Frontal cortex (tissue), 4 donors: Measurements from ENCODE around the gene FHOD3. TPM values are rescaled to one million over a fixed set of nuclear protein-coding genes. Genes with fewer than 3 reads are reported as not detected.

Source experiments
- DNase-seq, 2 donors: peaks; one replicate each; pipeline ENCODE4 v3.0.0; 2012; ENCODE audit warnings: low spot score in 2 of 2
- FAIRE-seq: peaks from 2 replicates; lab custom pipeline; 2012; peaks lifted over from hg19 to GRCh38; lab: Jason Lieb, UNC
- total RNA-seq: library from RNA; depleted of rRNA; stranded (reverse); fragments of >200 nt; gene quantifications from one replicate; pipeline ENCODE4 v1.2.3, GENCODE V29; 2014
- donor health status: control.
- donor health status: control.
- donor health status: control.

Gene FHOD3
- total RNA-seq, 1 donor from 2014 or later: 46.9 TPM

GRCh38 chr18:36316246-36316645 lies 18.7 kb downstream of the FHOD3 start:
- no peak for FAIRE-seq

GRCh38 chr18:36321658-36322407 lies 24.3 kb downstream of the FHOD3 start:
- DNase-seq (no peak), FAIRE-seq (no peak)

More at GRCh38 chr18:36316246-36316645, 18.7 kb downstream of the FHOD3 start:
- no peak for DNase-seq

GRCh38 chr18:36322408-36322728 lies 24.9 kb downstream of the FHOD3 start:
- FAIRE-seq (no peak), DNase-seq (no peak)

GRCh38 chr18:36322734-36323133 lies 25.2 kb downstream of the FHOD3 start:
- no peak for DNase-seq
- FAIRE-seq: no peak

- DNase-seq (no peak), FAIRE-seq (no peak)
Measured at GRCh38 chr18:36323421-36323820, 25.9 kb downstream of the FHOD3 start.

GRCh38 chr18:36325846-36326245 lies 28.3 kb downstream of the FHOD3 start:
- no peak for DNase-seq
- FAIRE-seq: no peak

- FAIRE-seq: no peak
- no peak for DNase-seq
Measured at GRCh38 chr18:36326771-36327170, 29.3 kb downstream of the FHOD3 start.

- FAIRE-seq (no peak), DNase-seq (no peak)
Measured at GRCh38 chr18:36327352-36328316, 30.1 kb downstream of the FHOD3 start.

- DNase-seq (no peak), FAIRE-seq (no peak)
Measured at GRCh38 chr18:36328385-36328858, 30.9 kb downstream of the FHOD3 start.

GRCh38 chr18:36328916-36329315 lies 31.4 kb downstream of the FHOD3 start:
- FAIRE-seq (no peak), DNase-seq (no peak)

- no peak for DNase-seq
- no peak for FAIRE-seq
Measured at GRCh38 chr18:36329684-36330434, 32.3 kb downstream of the FHOD3 start.

- FAIRE-seq: no peak
Measured at GRCh38 chr18:36330435-36331052, 33.0 kb downstream of the FHOD3 start.

GRCh38 chr18:36331521-36331971 lies 34.0 kb downstream of the FHOD3 start:
- no peak for FAIRE-seq
- DNase-seq: no peak

More at GRCh38 chr18:36330435-36331052, 33.0 kb downstream of the FHOD3 start:
- DNase-seq: no peak

GRCh38 chr18:36333414-36333813 lies 35.9 kb downstream of the FHOD3 start:
- FAIRE-seq (no peak), DNase-seq (no peak)

- no peak for FAIRE-seq
- DNase-seq: no peak
Measured at GRCh38 chr18:36334798-36335197, 37.3 kb downstream of the FHOD3 start.

GRCh38 chr18:36335476-36336279 lies 38.2 kb downstream of the FHOD3 start:
- DNase-seq (no peak), FAIRE-seq (no peak)

- FAIRE-seq (no peak), DNase-seq (no peak)
Measured at GRCh38 chr18:36337679-36338402, 40.3 kb downstream of the FHOD3 start.

- FAIRE-seq (no peak), DNase-seq (no peak)
Measured at GRCh38 chr18:36338403-36338933, 41.0 kb downstream of the FHOD3 start.
